ENCODE data around the gene WFS1. TPM values are rescaled to one million over a fixed set of nuclear protein-coding genes. Genes with fewer than 3 reads are reported as not detected.

The WFS1 gene
- polyA plus RNA-seq, 3 donors: 10.7 to 34.5 (median 16.3) TPM

GRCh38 chr4:6327220-6327917 is 57.7 kb downstream of the WFS1 start:
- H3K27ac ChIP-seq (ENCODE audit: low read depth, low read length): no peak overlapping the region
- 9 to 13% (median 11%) methylated on average over 21 of the region's 21 CpGs for WGBS, 3 donors

- H3K27ac ChIP-seq (ENCODE audit: low read depth, low read length): no peak overlapping the region
- 55 to 75% (median 69%) methylated on average over 8 of the region's 8 CpGs for WGBS, 3 donors
Observed at GRCh38 chr4:6328526-6328925, 58.9 kb downstream of the WFS1 start.

DNA sequence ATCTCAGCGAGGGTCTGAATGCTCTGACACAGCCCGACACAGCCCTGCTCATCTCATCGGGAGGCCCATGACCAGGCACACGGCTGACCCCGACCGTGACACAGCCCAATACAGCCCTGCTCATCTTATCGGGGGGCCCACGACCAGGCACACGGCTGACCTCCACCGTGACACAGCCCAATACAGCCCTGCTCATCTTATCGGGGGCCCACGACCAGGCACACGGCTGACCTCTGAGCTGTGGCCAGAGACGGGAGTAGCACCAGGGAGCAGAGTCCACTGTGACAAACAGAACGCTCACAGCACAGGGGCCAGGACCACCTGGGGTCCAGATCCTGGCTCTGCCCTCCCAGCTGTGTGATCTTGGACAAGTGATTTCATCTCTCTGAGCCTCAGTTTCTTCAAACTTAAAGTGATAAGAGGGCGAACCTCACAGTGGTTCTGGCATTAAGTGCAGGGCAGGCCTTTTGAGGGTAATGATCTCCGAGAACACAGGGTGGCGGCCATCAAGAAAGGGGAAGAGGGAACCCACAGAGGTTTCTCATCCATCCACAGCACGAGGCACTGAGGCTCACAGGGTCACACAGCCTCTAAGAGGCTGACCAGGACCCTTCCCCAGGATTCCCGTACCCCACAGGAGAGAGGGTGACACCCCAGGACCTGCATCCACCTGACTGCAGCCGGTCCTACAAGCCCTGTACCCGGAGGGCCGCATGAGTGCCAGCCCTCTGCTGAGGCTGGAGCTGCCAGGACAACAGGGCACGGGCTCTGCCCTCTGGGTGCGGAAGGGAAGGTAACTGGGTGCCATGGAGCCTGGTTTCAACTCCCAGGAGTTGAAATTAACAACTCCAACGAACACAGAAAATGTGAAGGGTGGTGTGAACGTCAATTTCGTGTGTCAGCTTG is 60.1 kb downstream of the WFS1 start:
- 66 to 78% (median 76%) methylated on average over 26 to 28 of the region's 28 CpGs for whole genome bisulfite sequencing, 3 donors

DNA sequence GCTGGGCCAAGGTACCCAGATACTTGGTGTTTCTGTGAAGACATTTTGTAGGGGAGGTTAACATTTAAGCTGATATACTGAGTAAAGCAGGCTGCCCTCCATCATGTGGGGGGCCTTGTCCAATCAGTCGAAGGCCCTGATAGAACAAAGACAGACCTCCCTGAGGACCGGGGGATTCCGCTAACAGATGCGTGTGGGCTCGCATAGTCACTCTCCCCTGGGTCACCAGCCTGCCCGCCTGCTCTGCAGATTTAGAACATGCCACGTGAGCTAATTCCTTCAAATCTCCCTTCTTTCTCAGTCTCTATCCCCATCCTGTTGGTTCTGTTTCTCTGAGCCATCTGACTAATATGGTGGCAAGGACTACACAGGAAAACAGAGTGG is 60.7 kb downstream of the WFS1 start:
- H3K27ac ChIP-seq (ENCODE audit: low read depth, low read length): no peak overlapping the region
- 77 to 87% (median 83%) methylated on average over 7 of the region's 7 CpGs for WGBS, 3 donors

More for the DNA sequence above, 60.1 kb downstream of the WFS1 start:
- H3K27ac ChIP-seq (ENCODE audit: low read depth, low read length): no peak overlapping the region

GRCh38 chr4:6331018-6331417 is 61.4 kb downstream of the WFS1 start:
- WGBS, 3 donors: 71 to 82% (median 81%) methylated on average over 8 of the region's 8 CpGs
- no peak overlapping the region for H3K27ac ChIP-seq (ENCODE audit: low read depth, low read length)

DNA sequence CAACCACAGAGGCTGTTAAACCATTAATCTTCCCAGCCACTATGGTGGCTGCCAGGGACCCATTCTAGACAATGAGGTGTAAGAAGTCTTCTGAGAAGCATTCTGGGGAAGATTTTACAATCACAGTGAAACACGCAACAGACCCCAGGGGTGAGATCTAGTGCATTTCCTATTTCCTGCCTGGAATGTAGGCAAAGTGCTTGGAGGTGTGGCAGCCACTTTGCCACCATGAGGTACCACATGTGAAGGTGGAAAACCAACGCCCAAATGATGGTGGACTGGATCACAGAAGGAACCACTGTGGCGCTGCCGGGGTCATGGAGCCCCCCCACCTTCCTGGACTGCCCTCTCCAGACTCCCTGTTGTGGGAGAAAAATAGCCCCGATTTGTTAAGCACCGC is 61.8 kb downstream of the WFS1 start:
- no peak overlapping the region for H3K27ac ChIP-seq (ENCODE audit: low read depth, low read length)
- 91 to 92% (median 92%) methylated on average over 6 of the region's 6 CpGs for WGBS, 3 donors

DNA sequence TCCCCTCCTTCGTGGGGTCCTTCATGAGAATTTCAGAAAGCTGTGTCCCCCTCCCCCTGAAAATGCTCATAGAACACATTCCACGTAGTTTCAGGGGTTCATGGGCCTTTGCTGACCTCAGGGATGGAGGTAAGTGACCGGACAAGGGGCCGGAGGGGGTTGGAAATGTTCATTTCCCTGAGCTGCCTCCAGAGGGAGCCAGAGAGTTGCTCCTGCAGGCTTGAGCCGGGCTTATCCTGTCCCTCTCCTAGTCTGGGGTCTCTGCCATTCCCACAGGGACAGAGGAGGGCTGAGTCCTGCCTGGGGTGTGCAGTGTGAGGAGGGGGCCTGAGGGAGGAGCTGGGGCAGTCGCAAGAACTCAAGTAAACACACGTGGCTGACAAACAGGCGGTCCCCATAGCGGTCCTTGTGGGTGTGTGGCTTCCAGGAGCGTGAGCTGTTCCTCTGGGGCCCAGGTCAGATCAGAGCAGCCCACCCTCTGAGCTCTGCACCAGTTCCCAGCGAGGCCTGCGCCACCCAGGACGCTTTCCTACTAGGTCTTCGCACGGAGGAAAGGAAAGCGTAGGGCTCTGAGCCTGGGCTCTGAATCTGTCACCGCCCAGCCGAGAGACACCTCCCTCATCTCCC is 62.5 kb downstream of the WFS1 start:
- WGBS, 3 donors: 43 to 50% (median 45%) methylated on average over 18 of the region's 18 CpGs

GRCh38 chr4:6332669-6333050 is 63.0 kb downstream of the WFS1 start:
- no peak overlapping the region for H3K27ac ChIP-seq (ENCODE audit: low read depth, low read length)
- WGBS, 3 donors: 72 to 75% (median 73%) methylated on average over 5 to 6 of the region's 6 CpGs

More for the DNA sequence above, 62.5 kb downstream of the WFS1 start:
- no peak overlapping the region for H3K27ac ChIP-seq (ENCODE audit: low read depth, low read length)

GRCh38 chr4:6333301-6334202 is 63.9 kb downstream of the WFS1 start:
- no peak overlapping the region for H3K27ac ChIP-seq (ENCODE audit: low read depth, low read length)
- 85 to 88% (median 87%) methylated on average over 19 of the region's 19 CpGs for WGBS, 3 donors

DNA sequence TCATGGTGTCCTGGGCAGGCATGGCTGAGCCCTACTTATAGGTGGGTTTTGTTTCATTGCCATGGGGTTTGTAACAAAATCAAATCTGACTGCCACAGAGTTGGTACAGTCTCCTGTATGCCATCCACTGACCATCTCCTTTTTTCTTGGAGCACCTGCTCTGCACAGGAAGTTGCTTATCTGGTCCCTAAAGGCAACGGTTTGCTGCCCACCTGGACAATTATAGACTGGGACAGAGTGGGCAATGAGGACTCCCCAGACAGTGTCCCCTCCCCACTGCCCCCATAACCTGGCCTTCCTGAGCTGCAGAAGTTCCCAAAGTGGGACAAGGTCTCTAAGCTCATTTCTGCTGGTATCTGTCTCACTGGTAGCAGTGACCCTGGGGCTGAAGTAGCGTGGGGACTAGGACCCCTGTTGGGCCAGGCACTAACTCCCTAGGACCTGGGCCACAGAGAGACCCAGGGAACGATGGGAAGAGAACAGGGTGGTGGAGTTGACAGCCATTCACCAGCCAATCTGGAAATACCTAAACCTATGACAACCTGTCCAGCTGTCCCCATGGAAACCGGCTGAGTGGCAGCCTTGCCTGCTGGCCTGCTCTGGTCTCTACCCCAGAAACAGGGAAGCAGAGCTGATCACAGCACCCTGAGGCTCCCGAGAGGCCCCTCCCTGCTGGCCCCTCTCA is 64.7 kb downstream of the WFS1 start:
- no peak overlapping the region for H3K27ac ChIP-seq (ENCODE audit: low read depth, low read length)
- 56 to 78% (median 74%) methylated on average over 5 of the region's 5 CpGs for WGBS, 3 donors

GRCh38 chr4:6335040-6335590 is 65.5 kb downstream of the WFS1 start:
- 61 to 73% (median 72%) methylated on average over 11 to 12 of the region's 12 CpGs for WGBS, 3 donors
- H3K27ac ChIP-seq (ENCODE audit: low read depth, low read length): no peak overlapping the region

DNA sequence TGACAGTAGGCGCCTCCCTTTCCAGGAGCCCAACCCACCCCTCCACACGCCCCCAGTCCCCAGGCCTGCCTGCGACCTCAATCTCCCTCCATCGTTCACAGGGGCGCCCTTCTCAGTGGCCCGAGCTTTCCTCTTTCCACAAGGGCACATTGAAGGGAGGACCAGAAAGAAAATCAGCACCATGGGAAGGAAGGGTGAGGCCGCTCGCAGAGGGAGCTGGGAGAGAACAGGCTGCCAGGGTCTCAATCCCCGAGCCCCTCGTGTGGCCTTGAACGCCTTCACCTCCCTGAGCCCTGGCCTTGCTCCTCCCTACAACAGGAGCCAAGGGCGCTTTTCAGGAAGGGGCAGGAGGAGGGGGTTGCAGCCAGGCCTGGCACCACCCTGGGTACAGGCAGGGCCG is 66.5 kb downstream of the WFS1 start:
- 67 to 76% (median 76%) methylated on average over 12 to 13 of the region's 13 CpGs for WGBS, 3 donors
- no peak overlapping the region for H3K27ac ChIP-seq (ENCODE audit: low read depth, low read length)

DNA sequence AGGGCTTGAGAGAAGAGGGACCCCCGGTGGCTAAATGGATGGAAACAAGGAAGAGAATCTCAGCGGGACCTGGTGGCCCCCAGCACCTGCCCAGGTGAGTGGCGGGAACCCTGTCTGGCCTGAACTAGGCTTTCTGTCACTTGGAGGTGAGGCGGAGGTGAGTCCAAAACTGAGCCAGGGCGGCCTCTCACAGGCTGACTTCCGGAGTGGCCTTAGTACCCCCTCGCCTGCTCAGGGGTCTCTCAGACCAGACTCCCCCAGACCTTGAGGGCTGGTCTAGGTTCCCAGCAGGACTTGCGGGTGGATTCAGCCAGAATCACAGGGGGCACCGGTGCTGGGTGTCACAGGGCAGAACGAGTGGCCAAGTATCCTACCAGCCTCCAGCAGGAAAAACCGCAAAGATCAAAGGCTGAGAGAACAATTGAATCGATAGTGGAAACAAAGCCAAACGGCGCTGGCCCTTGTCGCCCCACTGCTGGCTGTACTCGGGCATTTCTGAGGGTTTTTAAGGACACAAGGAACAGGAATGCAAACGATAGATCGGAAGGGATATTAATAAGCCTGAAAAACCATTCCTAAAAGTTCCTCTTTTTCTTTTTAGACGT is 67.8 kb downstream of the WFS1 start:
- no peak overlapping the region for H3K27ac ChIP-seq (ENCODE audit: low read depth, low read length)

DNA sequence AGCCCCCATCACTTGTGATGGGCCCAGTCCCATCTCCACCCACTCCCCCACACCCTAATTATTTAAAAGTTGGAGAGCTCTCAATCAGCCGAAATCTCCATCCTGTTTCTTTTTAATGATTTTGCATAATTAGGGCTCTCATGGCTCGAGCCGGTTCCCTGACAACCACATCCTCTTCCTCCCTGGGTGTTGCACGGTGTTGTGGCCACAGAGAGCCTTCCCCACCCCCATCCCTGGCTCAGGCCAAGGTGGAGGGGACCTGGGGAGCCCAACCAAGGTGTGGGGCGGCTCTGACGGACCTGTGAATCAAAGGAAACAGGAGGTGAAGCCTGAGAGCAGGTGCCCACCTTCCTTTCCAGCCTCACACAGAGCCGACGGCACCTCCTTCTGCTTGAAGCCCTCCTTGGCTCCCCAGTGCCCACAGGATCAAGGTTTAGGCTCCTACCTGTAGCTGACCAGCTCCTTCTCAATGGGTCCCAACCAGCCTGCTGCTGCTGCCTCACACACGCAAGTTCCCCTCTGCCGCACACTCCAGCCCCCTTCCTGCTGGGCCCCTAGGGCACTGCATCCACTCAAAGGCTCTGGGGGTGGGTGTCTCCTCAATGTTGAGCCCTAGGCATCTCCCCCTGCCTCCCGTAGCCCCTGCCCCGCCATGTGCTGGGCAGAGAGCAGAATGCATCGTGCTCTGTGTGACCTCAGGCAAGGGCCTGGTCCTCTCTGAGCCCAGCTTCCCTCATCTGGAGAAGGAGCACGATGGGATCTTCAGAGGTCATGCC is 68.7 kb downstream of the WFS1 start:
- WGBS, 3 donors: 46 to 68% (median 55%) methylated on average over 14 of the region's 14 CpGs

More for the DNA sequence above, 67.8 kb downstream of the WFS1 start:
- WGBS, 3 donors: 15 to 31% (median 22%) methylated on average over 19 of the region's 19 CpGs

DNA sequence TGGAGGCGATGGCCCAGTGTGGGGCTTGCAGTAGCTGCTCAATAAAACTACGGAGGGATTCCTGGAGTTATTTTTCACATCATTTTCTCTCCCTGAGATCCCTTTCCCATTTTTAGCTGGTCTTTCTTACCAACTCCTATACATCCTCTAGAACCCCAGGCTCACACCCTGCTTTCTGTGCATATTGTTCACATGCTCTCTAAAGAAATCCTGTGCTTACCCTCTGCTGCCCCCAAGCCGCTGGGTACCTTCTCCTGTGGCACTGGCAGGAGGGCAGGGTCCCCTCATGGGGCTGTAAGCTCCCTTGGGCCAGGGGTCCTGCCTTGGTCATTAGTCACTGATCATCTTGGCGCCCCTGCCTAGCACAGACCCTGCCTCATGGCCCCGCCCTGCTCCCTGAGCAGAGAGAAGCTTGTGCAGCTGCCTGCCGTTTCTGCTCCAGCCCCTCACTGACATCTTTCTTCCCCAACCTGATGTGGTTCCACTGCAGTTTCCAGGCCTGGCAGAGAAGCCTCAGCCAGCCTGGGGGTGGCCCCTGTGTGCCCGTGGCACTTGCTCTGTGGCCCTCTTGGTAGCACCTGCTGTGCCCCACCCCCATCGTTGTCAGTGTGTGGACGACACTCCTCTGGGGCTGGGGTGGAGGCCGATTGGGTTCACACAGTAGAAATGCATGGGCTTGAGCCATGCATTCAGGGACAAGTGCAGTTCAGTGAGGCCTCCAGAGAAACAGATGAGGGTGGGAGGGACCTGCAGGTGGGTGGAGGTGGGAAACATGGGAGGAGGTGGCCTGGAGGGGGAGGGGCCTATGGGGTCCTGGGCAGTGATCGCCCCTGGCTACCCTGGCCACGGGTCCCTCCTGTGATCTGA is 69.5 kb downstream of the WFS1 start:
- H3K27ac ChIP-seq (ENCODE audit: low read depth, low read length): no peak overlapping the region
- WGBS, 3 donors: 67 to 73% (median 69%) methylated on average over 12 of the region's 12 CpGs

More for the DNA sequence above, 68.7 kb downstream of the WFS1 start:
- no peak overlapping the region for H3K27ac ChIP-seq (ENCODE audit: low read depth, low read length)
